CD4-positive, alpha-beta T cell treated with Interleukin-6 at 100 ng/mL for 8 hours (primary cell): ENCODE results near the gene TUBB4A.
A peak's percentile ranks its signal among the peaks of the same experiment; 100 is the strongest.

ENCODE experiments used
- DNase-seq: peaks from one replicate; pipeline ENCODE4 v3.0.0-alpha.2; 2020; ENCODE audit warnings: mixed read lengths, low spot score

The TUBB4A gene

GRCh38 chr19:6494438-6495036 is 7.6 kb downstream of the TUBB4A start:
- no peak for DNase-seq

GRCh38 chr19:6491802-6492592 is 10.1 kb downstream of the TUBB4A start:
- no peak for DNase-seq

- DNase-seq: no peak
Measured at GRCh38 chr19:6490134-6490533, 12.0 kb downstream of the TUBB4A start.

GRCh38 chr19:6489278-6490061 is 12.6 kb downstream of the TUBB4A start:
- DNase-seq: no peak

- DNase-seq: no peak
Measured at GRCh38 chr19:6484831-6485230, 17.3 kb downstream of the TUBB4A start.

DNA sequence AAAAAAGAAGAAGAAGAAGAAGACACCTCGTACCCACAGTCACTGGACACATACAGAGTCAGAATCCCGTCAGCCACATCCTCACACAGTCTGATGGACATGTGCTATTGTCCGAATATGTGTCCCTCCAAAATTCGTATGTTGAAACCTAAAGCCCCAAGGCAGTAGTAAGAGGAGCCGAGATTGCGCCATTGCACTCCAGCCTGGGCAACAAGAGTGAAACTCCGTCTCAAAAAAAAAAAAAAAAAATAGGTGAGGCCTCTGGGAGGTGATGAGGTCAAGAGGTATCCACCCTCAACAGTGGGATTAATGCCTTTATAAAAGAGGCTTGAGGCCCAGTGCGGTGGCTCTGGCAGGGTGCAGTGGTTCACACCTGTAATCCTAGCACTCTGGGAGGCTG is 17.9 kb downstream of the TUBB4A start:
- no peak for DNase-seq

GRCh38 chr19:6483235-6483634 is 18.9 kb downstream of the TUBB4A start:
- no peak for DNase-seq

- DNase-seq: no peak
Measured at GRCh38 chr19:6482343-6482686, 19.8 kb downstream of the TUBB4A start.

GRCh38 chr19:6481541-6482342 is 20.4 kb downstream of the TUBB4A start, which contains the start of gene DENND1C:
TSS of gene DENND1C (minus strand) at chr19:6481787. CDS start at chr19:6481695, 92 bp downstream.
- DNase-seq: peak; percentile 75

DNA sequence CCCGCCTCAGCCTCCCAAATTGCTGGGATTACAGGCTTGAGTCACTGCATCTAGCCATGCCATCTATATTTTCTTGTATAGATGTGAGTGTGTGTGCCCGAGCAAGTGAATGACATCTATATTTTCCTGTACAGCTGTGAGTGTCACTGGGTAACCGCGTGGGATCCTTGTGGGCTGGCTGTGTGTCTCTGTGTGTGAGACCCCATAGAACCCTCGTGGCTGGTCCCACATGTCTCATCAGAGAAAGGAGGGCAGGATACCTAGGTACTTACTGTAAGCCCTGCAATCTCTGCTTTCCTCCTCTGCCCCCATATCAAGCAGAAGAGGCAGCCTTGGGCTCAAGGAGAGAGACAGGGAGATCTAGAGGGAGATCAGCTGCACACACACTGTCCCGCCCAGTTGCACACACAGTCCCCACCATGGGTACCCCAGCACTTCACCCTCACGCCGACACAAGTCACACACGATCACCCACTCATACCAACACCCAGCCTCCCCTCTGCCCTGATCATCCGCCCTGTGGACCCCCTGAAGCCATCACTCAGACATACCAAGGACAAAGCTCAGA is 21.2 kb downstream of the TUBB4A start:
- no peak for DNase-seq

DNA sequence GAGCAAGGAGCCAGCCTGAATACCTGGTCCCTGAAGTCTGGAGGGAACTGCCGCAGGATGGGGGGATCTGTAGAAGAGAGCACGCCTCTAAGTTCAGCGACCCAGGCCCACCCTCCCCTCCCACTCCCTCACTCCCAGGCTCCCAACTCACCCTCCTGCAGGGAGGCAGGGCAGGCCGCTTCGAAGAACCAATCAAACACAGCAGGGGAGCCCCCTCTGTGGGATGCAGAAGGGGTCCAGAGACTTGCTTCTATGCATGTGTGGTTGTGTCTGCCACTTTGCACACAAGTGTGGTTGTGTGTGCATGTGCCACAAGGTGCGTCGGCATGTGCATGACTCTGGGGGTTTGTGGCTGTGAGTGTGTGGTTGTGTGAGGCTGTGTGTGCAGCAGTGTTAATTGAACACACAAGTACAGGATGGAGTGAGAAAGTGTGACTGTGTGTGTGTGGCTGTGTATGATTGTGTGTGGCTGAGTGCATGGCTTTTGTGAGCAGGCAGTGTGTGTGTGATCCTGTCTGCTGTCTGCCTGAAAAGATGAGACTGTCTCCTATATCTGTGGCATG is 22.2 kb downstream of the TUBB4A start:
- DNase-seq: no peak

- no peak for DNase-seq
Measured at GRCh38 chr19:6478815-6479214, 23.3 kb downstream of the TUBB4A start.

- no peak for DNase-seq
Measured at GRCh38 chr19:6476896-6477431, 25.1 kb downstream of the TUBB4A start.

GRCh38 chr19:6476155-6476895 is 25.8 kb downstream of the TUBB4A start:
- DNase-seq: no peak

DNA sequence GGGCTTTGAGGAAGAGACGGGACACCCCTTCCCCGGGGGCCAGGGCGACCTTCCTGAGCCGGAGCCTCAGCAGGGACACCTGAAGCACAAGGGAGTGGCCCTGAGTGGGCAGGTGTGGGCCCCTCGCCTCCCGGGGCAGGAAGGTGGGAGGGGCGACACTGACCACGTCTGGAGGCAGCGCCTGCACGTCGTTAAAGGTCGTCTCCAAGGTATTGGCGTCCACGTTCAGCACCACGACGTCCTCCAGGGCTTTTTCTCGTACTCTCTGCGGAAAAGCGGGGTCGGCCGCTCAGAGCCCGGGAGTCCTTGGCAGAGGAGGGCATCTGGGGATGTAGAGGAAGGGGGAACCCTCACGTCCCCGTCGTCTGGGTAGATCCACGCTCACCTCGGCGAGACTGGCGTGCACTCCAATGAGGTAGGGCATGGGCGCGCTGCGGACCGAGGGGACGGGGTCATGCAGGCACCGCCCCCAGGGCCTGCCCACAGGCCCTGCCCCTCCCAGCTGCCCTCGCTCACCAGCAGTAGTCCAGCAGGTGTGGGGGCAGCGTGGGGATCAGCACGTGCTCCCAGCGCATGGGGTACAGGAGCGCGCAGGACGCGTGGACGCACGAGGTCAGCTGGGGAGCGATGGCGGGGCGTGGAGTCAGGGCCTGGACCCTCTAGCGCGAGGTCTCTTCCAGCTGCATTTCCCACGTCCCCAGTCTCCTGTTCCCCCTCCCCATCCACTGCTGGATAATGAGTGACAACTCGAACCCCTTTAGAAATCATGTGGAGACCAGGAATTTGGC is 26.6 kb downstream of the TUBB4A start:
- DNase-seq: no peak

- DNase-seq: no peak
Measured at GRCh38 chr19:6473647-6474046, 28.5 kb downstream of the TUBB4A start.

- no peak for DNase-seq
Measured at GRCh38 chr19:6472713-6473112, 29.4 kb downstream of the TUBB4A start.

DNA sequence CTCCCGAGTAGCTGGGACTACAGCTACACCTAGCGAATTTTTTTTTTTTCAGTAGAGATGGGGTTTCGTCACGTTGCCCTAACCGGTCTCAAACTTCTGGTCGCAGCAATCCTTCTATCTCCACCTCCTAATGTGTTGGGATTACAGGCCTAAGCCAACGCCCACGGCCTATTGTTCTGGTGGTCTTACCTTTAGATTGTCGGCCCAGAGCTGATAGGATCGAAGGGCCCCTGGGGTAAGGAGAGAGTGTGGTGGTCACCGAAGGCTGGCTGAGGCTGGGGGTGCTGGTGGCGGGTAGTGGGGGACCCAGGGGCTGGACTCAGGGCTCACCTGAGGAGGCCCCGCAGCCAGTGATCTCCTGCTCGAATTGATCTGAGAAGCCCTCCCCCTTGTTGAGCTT is 31.0 kb downstream of the TUBB4A start:
- no peak for DNase-seq

DNA sequence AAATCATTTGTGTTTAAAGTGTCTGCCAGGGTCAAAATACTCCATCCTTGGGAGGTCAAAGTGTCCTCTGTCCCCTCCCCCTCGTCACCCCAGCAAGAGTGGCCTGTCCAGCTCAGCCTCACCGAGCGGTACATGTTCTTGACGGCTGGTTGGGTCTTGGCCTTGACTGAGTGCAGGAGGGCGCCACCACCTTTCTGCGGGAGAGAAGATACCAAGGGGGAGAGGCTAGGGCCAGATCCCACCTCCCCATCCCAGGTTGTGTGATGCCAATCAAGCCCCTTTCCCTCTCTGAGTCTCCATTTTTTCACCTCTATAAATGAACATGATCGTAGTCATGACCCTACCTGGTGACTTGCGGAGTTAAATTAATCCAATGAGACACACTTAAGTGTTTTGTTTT is 31.9 kb downstream of the TUBB4A start:
- no peak for DNase-seq

- no peak for DNase-seq
Measured at GRCh38 chr19:6467384-6467783, 34.7 kb downstream of the TUBB4A start.
